ENCODE measurements around the gene KIAA1958. TPM values are rescaled to one million over a fixed set of nuclear protein-coding genes. Genes with fewer than 3 reads are reported as not detected.

The KIAA1958 gene
- total and polyA plus RNA-seq, 5 donors from 2014 or later: 0.41 to 3.1 (median 1.3) TPM

DNA sequence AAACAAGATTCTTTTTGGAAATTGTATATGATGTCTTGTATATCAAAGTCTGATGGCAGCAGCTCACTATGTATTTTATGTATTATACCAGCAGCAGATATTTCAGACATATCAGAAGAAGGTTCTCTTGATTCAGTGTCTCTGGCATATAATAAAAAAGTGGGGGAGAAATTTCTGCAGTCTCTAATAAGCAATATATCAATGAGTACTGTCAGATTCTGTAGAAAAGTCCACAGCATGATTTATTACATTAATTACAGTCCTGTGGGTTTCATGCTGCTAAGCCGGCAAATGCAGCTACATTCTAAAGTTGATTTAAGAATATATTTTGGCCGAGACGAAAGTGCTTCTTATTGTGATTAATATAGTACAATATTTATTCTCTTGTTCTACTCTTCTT lies 113.1 kb downstream of the KIAA1958 start:
- Histone ChIP-seq H3K4me3 (ENCODE audit: low read depth, low read length) (no peak overlapping the region), H3K4me1 (ENCODE audit: control insufficient read depth, insufficient read depth, low read length, poor library complexity, severe bottlenecking) (no peaks in the 10 kb centered on the region), H3K27ac (ENCODE audit: insufficient read depth, low read length, poor library complexity, severe bottlenecking) (no peak overlapping the region), H3K9me3 (ENCODE audit: control insufficient read depth in 2 of 2, low read length in 2 of 2) (no peaks in the 10 kb centered on the region), H3K36me3 (ENCODE audit: control insufficient read depth, insufficient read depth, low read length) (no peaks in the 10 kb centered on the region), H3K27me3 (ENCODE audit: control insufficient read depth, insufficient read depth, low read length) (peaks cover 2% of the 10 kb centered on the region)
- ATAC-seq (ENCODE audit: low read depth in 2 of 2) (no peak), DNase-seq (no peak)
- H3K36me3 Mint-ChIP-seq: no peaks in the 10 kb centered on the region
- no peaks in the 10 kb centered on the region for H3K9me3 Mint-ChIP-seq
- no peak overlapping the region for H3K4me3 Mint-ChIP-seq
- H3K27me3 Mint-ChIP-seq: no peaks in the 10 kb centered on the region
- no peak overlapping the region for H3K27ac Mint-ChIP-seq
- H3K4me1 Mint-ChIP-seq: peaks cover 0 to 7% (median 1%) of the 10 kb centered on the region in 4 donors

DNA sequence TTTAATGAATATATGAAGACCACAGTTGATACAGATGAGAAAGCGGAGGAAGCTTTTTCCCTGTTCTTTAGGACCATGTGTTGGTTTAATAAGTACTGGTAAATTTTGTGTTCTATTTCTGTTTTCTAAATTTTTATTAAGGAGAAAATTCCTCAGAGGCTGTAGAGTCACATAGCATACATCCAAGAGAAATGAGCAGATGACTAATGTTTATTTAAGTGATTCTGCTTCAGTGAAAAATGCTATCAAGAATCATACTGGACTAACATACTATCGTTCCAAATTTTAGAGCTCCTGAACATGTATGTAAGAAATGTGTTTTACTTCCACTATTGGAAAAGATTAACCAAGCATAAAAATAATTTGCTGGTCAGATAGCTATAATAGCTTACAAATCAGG lies 115.0 kb downstream of the KIAA1958 start:
- no peak for DNase-seq
- H3K27me3 ChIP-seq (ENCODE audit: control insufficient read depth, insufficient read depth, low read length): peaks cover 2% of the 10 kb centered on the region
- no peak overlapping the region for H3K27ac ChIP-seq (ENCODE audit: insufficient read depth, low read length, poor library complexity, severe bottlenecking)
- Mint-ChIP-seq H3K4me1 (peaks cover 0 to 11% (median 1%) of the 10 kb centered on the region in 4 donors), H3K27ac (no peak overlapping the region), H3K9me3 (no peaks in the 10 kb centered on the region), H3K36me3 (no peaks in the 10 kb centered on the region), H3K4me3 (no peak overlapping the region), H3K27me3 (no peaks in the 10 kb centered on the region)
- ATAC-seq (ENCODE audit: low read depth in 2 of 2): no peak
- no peaks in the 10 kb centered on the region for H3K36me3 ChIP-seq (ENCODE audit: control insufficient read depth, insufficient read depth, low read length)
- no peaks in the 10 kb centered on the region for H3K4me1 ChIP-seq (ENCODE audit: control insufficient read depth, insufficient read depth, low read length, poor library complexity, severe bottlenecking)
- H3K9me3 ChIP-seq (ENCODE audit: control insufficient read depth in 2 of 2, low read length in 2 of 2): no peaks in the 10 kb centered on the region
- no peak overlapping the region for H3K4me3 ChIP-seq (ENCODE audit: low read depth, low read length)

DNA sequence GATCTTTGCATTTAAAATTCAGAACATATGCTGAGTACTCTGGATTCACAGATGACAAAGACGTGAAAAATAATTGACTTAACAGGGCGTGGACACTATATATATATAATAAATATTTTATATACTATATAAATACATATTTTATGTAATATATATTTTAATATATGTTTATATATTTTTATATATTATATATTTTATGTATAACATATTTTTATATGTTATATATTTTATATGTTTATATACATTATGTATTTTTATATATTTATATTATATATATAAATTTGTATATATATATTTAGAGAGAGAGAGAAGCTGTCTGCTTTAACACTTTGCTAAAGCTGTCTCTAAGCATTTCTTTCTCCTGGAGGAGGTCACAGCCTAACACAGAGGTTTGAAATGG lies 118.2 kb downstream of the KIAA1958 start:
- H3K4me1 ChIP-seq (ENCODE audit: control insufficient read depth, insufficient read depth, low read length, poor library complexity, severe bottlenecking): no peaks in the 10 kb centered on the region
- H3K36me3 ChIP-seq (ENCODE audit: control insufficient read depth, insufficient read depth, low read length): no peaks in the 10 kb centered on the region
- no peak overlapping the region for H3K4me3 Mint-ChIP-seq
- ATAC-seq (ENCODE audit: low read depth in 2 of 2) (no peak), DNase-seq (no peak)
- H3K27me3 ChIP-seq (ENCODE audit: control insufficient read depth, insufficient read depth, low read length): no peaks in the 10 kb centered on the region
- no peaks in the 10 kb centered on the region for H3K36me3 Mint-ChIP-seq
- H3K9me3 Mint-ChIP-seq: no peaks in the 10 kb centered on the region
- H3K9me3 ChIP-seq (ENCODE audit: control insufficient read depth in 2 of 2, low read length in 2 of 2): no peaks in the 10 kb centered on the region
- peaks cover 6% of the 10 kb centered on the region for H3K27me3 Mint-ChIP-seq
- peaks cover 0 to 5% (median 0%) of the 10 kb centered on the region in 4 donors for H3K4me1 Mint-ChIP-seq
- H3K27ac Mint-ChIP-seq: no peak overlapping the region
- H3K4me3 ChIP-seq (ENCODE audit: low read depth, low read length): no peak overlapping the region
- H3K27ac ChIP-seq (ENCODE audit: insufficient read depth, low read length, poor library complexity, severe bottlenecking): no peak overlapping the region

DNA sequence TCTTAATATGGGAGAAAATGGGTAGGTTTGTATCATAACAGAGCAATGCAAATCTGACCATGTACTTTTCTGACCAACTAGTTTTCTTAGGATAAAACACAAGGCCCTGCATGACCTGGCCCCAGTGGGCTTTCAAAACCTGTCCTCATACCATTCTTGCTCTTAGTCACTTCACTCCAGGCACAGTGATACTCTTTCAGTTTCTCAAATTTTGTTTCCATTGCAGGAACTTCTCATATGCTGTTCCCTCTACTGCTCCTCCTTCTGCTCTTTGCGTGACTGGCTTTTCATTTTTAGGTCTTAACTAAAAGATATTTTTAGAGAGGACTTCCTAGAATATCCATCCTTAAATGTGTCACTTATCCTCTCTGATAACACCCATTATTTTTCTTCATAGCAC lies 118.9 kb downstream of the KIAA1958 start:
- no peaks in the 10 kb centered on the region for H3K27me3 ChIP-seq (ENCODE audit: control insufficient read depth, insufficient read depth, low read length)
- no peak overlapping the region for H3K27ac ChIP-seq (ENCODE audit: insufficient read depth, low read length, poor library complexity, severe bottlenecking)
- H3K9me3 ChIP-seq (ENCODE audit: control insufficient read depth in 2 of 2, low read length in 2 of 2): no peaks in the 10 kb centered on the region
- H3K9me3 Mint-ChIP-seq: no peaks in the 10 kb centered on the region
- no peaks in the 10 kb centered on the region for H3K4me1 ChIP-seq (ENCODE audit: control insufficient read depth, insufficient read depth, low read length, poor library complexity, severe bottlenecking)
- H3K27ac Mint-ChIP-seq: no peak overlapping the region
- H3K27me3 Mint-ChIP-seq: peaks cover 6% of the 10 kb centered on the region
- H3K36me3 Mint-ChIP-seq: no peaks in the 10 kb centered on the region
- H3K4me3 ChIP-seq (ENCODE audit: low read depth, low read length): no peak overlapping the region
- H3K4me1 Mint-ChIP-seq: peaks cover 0 to 5% (median 0%) of the 10 kb centered on the region in 4 donors
- DNase-seq (peak in 1 of 3 donors; percentile 15), ATAC-seq (ENCODE audit: low read depth in 2 of 2) (no peak)
- no peaks in the 10 kb centered on the region for H3K36me3 ChIP-seq (ENCODE audit: control insufficient read depth, insufficient read depth, low read length)
- H3K4me3 Mint-ChIP-seq: no peak overlapping the region

DNA sequence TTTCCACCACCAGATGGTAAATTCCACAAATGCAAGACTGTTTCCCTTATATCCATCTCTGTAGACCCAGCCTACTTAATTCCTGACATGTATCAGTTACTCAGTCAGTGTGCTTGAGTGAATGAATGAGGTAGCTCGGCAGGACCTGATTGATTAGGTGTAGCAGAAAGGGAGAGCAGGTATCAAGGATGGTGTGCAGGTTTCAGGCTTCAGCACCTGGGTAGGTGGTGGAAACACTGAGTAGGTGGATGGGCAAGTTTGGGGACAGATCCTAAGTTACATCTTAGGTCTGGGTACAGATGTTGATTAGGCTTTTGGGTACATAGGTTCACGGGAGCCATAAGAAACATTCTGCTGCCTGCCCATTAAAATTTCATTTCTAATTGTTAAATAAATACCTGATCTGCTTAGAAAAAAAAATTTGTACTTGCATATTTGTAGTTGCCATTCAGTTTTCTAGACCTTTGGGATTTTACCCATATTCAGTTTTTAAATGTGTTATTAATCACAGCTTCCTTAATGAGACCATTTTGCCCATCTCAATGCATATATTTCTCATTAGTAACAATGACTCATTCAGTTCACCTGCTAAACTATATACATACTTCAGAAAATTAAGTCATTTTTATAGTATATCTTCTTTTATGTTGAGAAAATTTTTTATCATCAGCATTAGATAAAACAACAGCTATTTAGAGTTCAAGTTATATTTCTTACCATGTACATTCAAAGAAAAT lies 119.5 kb downstream of the KIAA1958 start:
- no peak overlapping the region for H3K27ac Mint-ChIP-seq
- peaks cover 6% of the 10 kb centered on the region for H3K27me3 Mint-ChIP-seq
- no peaks in the 10 kb centered on the region for H3K9me3 ChIP-seq (ENCODE audit: control insufficient read depth in 2 of 2, low read length in 2 of 2)
- H3K4me1 Mint-ChIP-seq: peaks cover 0 to 5% (median 0%) of the 10 kb centered on the region in 4 donors
- no peaks in the 10 kb centered on the region for H3K36me3 Mint-ChIP-seq
- no peaks in the 10 kb centered on the region for H3K36me3 ChIP-seq (ENCODE audit: control insufficient read depth, insufficient read depth, low read length)
- no peak overlapping the region for H3K4me3 Mint-ChIP-seq
- H3K4me3 ChIP-seq (ENCODE audit: low read depth, low read length): no peak overlapping the region
- no peaks in the 10 kb centered on the region for H3K27me3 ChIP-seq (ENCODE audit: control insufficient read depth, insufficient read depth, low read length)
- no peak for DNase-seq
- ATAC-seq (ENCODE audit: low read depth in 2 of 2): no peak
- no peak overlapping the region for H3K27ac ChIP-seq (ENCODE audit: insufficient read depth, low read length, poor library complexity, severe bottlenecking)
- H3K4me1 ChIP-seq (ENCODE audit: control insufficient read depth, insufficient read depth, low read length, poor library complexity, severe bottlenecking): no peaks in the 10 kb centered on the region
- no peaks in the 10 kb centered on the region for H3K9me3 Mint-ChIP-seq

DNA sequence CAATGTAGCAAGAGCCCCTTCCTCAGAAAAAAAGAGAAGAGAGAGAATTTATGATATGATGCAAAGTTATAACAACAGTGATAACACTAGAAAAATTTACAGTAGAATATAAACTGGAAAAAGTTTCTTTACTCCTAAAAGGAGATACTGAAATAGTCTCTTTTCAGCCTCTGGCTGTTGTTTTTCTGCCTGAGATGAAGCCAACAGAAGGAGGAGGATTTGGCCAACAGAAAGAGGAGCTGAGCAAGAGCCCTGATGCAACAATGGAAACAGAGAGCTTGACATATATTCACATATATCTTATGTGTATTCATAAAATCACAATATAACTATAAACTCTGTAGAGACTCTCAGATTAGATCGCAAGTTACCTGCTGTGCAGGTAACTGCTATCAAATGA lies 122.2 kb downstream of the KIAA1958 start:
- H3K27me3 ChIP-seq (ENCODE audit: control insufficient read depth, insufficient read depth, low read length): no peaks in the 10 kb centered on the region
- no peak overlapping the region for H3K27ac Mint-ChIP-seq

DNA sequence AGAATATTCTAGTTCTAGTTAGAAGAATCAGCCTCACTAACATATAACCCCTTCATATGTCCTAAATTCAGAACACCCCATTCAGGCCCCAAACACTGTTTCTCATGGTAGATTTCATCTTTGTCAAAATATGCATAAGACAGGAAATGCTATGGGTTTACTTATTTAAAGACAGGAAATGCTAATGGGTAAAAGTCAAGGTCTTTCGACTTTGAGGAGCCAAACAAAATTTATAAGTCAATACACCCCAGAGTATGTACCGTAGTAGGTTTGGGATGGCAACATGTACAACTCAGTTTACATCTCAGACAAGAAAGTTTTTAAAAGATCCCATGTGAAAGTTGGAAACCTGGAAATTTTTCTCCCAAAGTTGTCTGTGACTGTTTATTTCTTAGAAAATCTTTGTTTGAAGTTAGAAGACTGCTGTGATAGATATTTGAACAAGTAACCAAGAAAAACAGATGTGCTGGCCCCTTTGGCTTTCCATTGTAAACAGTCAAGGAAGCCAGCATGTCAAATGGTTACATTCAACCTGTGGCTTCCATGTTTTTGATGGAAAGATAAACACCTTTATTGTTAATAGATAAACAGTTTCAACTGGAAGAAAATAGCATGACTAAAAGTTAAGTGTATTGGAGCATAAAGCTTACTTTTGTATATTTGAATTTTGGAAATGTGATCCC lies 129.1 kb downstream of the KIAA1958 start:
- Mint-ChIP-seq H3K27ac (no peak overlapping the region), H3K4me3 (no peak overlapping the region), H3K36me3 (peaks cover 8% of the 10 kb centered on the region), H3K9me3 (no peaks in the 10 kb centered on the region), H3K27me3 (no peaks in the 10 kb centered on the region), H3K4me1 (peaks cover 0 to 5% (median 3%) of the 10 kb centered on the region in 4 donors)
- DNase-seq (no peak), ATAC-seq (ENCODE audit: low read depth in 2 of 2) (no peak)
- Histone ChIP-seq H3K36me3 (ENCODE audit: control insufficient read depth, insufficient read depth, low read length) (no peaks in the 10 kb centered on the region), H3K4me3 (ENCODE audit: low read depth, low read length) (no peak overlapping the region), H3K4me1 (ENCODE audit: control insufficient read depth, insufficient read depth, low read length, poor library complexity, severe bottlenecking) (no peaks in the 10 kb centered on the region), H3K27me3 (ENCODE audit: control insufficient read depth, insufficient read depth, low read length) (no peaks in the 10 kb centered on the region), H3K9me3 (ENCODE audit: control insufficient read depth in 2 of 2, low read length in 2 of 2) (no peaks in the 10 kb centered on the region), H3K27ac (ENCODE audit: insufficient read depth, low read length, poor library complexity, severe bottlenecking) (no peak overlapping the region)

More for the DNA sequence above, 122.2 kb downstream of the KIAA1958 start:
- H3K36me3 Mint-ChIP-seq: no peaks in the 10 kb centered on the region
- H3K4me3 Mint-ChIP-seq: no peak overlapping the region
- DNase-seq: no peak
- Histone ChIP-seq H3K4me3 (ENCODE audit: low read depth, low read length) (no peak overlapping the region), H3K27ac (ENCODE audit: insufficient read depth, low read length, poor library complexity, severe bottlenecking) (no peak overlapping the region), H3K9me3 (ENCODE audit: control insufficient read depth in 2 of 2, low read length in 2 of 2) (no peaks in the 10 kb centered on the region), H3K4me1 (ENCODE audit: control insufficient read depth, insufficient read depth, low read length, poor library complexity, severe bottlenecking) (no peaks in the 10 kb centered on the region), H3K36me3 (ENCODE audit: control insufficient read depth, insufficient read depth, low read length) (no peaks in the 10 kb centered on the region)
- peaks cover 6% of the 10 kb centered on the region for H3K27me3 Mint-ChIP-seq
- no peak for ATAC-seq (ENCODE audit: low read depth in 2 of 2)
- H3K4me1 Mint-ChIP-seq: peaks cover 0 to 5% (median 0%) of the 10 kb centered on the region in 4 donors
- H3K9me3 Mint-ChIP-seq: no peaks in the 10 kb centered on the region

DNA sequence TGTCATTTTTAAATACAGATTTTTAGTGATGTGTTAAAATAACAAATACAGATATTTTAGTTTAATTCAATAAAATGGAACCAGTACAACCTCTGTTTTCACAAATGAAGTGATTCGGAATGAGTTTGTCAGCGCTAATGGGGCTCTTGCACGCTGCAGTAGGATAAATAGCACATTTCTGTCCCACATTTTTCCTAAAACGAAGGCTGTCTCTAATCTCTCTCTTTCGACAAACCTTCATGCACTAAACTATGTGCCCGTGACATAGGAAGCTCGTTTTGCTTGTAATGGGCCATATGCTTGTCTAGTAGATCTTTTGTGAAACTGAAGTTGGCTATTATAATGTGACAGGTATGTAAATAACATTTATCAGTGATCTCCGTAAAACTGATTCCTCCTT lies 130.7 kb downstream of the KIAA1958 start:
- ATAC-seq (ENCODE audit: low read depth in 2 of 2): no peak
- Mint-ChIP-seq H3K9me3 (no peaks in the 10 kb centered on the region), H3K27ac (no peak overlapping the region)

More for the DNA sequence above, 130.7 kb downstream of the KIAA1958 start:
- Mint-ChIP-seq H3K36me3 (peaks cover 8% of the 10 kb centered on the region), H3K4me3 (no peak overlapping the region), H3K27me3 (peaks cover 5% of the 10 kb centered on the region), H3K4me1 (peaks cover 0 to 5% (median 3%) of the 10 kb centered on the region in 4 donors)
- no peaks in the 10 kb centered on the region for H3K9me3 ChIP-seq (ENCODE audit: control insufficient read depth in 2 of 2, low read length in 2 of 2)
- no peak overlapping the region for H3K4me3 ChIP-seq (ENCODE audit: low read depth, low read length)
- H3K36me3 ChIP-seq (ENCODE audit: control insufficient read depth, insufficient read depth, low read length): no peaks in the 10 kb centered on the region
- H3K27me3 ChIP-seq (ENCODE audit: control insufficient read depth, insufficient read depth, low read length): no peaks in the 10 kb centered on the region
- DNase-seq: no peak
- H3K4me1 ChIP-seq (ENCODE audit: control insufficient read depth, insufficient read depth, low read length, poor library complexity, severe bottlenecking): no peaks in the 10 kb centered on the region
- no peak overlapping the region for H3K27ac ChIP-seq (ENCODE audit: insufficient read depth, low read length, poor library complexity, severe bottlenecking)
